Measurements from ENCODE around the gene NR5A1. TPM values are rescaled to one million over a fixed set of nuclear protein-coding genes. Genes with fewer than 3 reads are reported as not detected.

NR5A1 gene
- polyA plus RNA-seq, 2 donors = 0.02 TPM; not detected in 1

DNA sequence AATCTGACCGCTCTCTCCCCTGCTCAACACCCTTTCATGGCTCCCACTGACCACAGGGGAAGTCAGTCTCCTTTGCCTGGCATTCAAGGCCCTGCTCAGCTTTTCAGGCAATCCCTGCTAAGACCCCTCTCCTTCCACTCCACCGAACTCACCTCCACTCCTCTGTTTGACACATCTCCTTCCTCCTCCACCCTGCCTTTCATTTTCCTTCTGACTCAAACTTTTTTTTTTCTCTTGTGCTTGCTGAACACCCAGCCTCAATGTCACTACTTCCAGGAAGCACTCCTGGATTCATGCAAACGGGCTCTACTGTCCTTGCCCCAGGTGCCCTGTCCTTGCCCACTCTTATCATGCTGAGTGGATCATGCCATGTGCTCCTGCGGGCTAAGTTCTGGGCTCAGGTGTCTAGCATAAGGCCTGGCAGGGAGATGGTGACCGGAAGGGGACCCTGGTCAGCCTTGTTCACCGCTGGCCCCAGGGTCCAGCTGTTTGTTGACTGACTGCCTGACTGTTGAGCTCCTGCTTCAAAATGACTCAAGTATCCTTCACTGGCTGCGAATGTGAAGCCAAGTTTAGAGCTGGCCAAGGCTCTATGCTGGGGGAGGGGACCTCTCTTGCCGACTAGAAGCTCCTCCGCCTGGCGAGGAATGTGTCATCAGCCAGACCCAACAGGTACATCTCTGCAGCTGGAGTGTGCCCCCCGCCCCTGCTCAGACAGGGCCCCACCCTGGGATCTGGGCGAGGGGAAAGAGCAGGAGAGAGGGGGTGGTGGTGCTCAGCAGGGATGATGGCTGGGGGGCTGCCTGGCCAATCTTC, 6.2 kb downstream of the NR5A1 start:
- no peak overlapping the region for H3K4me3 ChIP-seq (ENCODE audit: low read depth in 1 of 2, low read length in 2 of 2)
- H3K27me3 ChIP-seq (ENCODE audit: control insufficient read depth in 1 of 2, insufficient read depth in 2 of 2, low read length in 2 of 2) = peaks cover 0 to 26% of the 10 kb centered on the region in 2 donors
- WGBS, 2 donors = 57 to 61% methylated on average over 12 of the region's 12 CpGs
- no peaks in the 10 kb centered on the region for H3K36me3 ChIP-seq (ENCODE audit: control insufficient read depth in 2 of 2, insufficient read depth in 2 of 2, low read length in 1 of 2)
- no peak overlapping the region for H3K27ac ChIP-seq (ENCODE audit: low read depth in 2 of 2, low read length in 1 of 2)
- H3K4me1 ChIP-seq (ENCODE audit: control insufficient read depth in 2 of 2, insufficient read depth in 2 of 2, low read length in 1 of 2) = peaks cover 9 to 12% of the 10 kb centered on the region in 2 donors
- H3K9me3 ChIP-seq (ENCODE audit: control insufficient read depth in 2 of 2, insufficient read depth in 1 of 2, low read depth in 1 of 2, low read length in 1 of 2) = peaks cover 0 to 5% of the 10 kb centered on the region in 2 donors

- H3K4me1 ChIP-seq (ENCODE audit: control insufficient read depth in 2 of 2, insufficient read depth in 2 of 2, low read length in 1 of 2) = peaks cover 9% of the 10 kb centered on the region in 2 donors
- 88% methylated on average over 38 to 40 of the region's 40 CpGs for WGBS, 2 donors
- peaks cover 0 to 19% of the 10 kb centered on the region in 2 donors for H3K27me3 ChIP-seq (ENCODE audit: control insufficient read depth in 1 of 2, insufficient read depth in 2 of 2, low read length in 2 of 2)
- no peak overlapping the region for H3K4me3 ChIP-seq (ENCODE audit: low read depth in 1 of 2, low read length in 2 of 2)
- no peak overlapping the region for H3K27ac ChIP-seq (ENCODE audit: low read depth in 2 of 2, low read length in 1 of 2)
- H3K9me3 ChIP-seq (ENCODE audit: control insufficient read depth in 2 of 2, insufficient read depth in 1 of 2, low read depth in 1 of 2, low read length in 1 of 2) = peaks cover 0 to 5% of the 10 kb centered on the region in 2 donors
- no peaks in the 10 kb centered on the region for H3K36me3 ChIP-seq (ENCODE audit: control insufficient read depth in 2 of 2, insufficient read depth in 2 of 2, low read length in 1 of 2)
Observed at GRCh38 chr9:124500028-124500795, 7.0 kb downstream of the NR5A1 start.

GRCh38 chr9:124499216-124499615, 8.0 kb downstream of the NR5A1 start:
- Histone ChIP-seq H3K4me3 (ENCODE audit: low read depth in 1 of 2, low read length in 2 of 2) (no peak overlapping the region), H3K4me1 (ENCODE audit: control insufficient read depth in 2 of 2, insufficient read depth in 2 of 2, low read length in 1 of 2) (peaks cover 5 to 7% of the 10 kb centered on the region in 2 donors), H3K36me3 (ENCODE audit: control insufficient read depth in 2 of 2, insufficient read depth in 2 of 2, low read length in 1 of 2) (no peaks in the 10 kb centered on the region), H3K9me3 (ENCODE audit: control insufficient read depth in 2 of 2, insufficient read depth in 1 of 2, low read depth in 1 of 2, low read length in 1 of 2) (peaks cover 0 to 5% of the 10 kb centered on the region in 2 donors), H3K27ac (ENCODE audit: low read depth in 2 of 2, low read length in 1 of 2) (no peak overlapping the region), H3K27me3 (ENCODE audit: control insufficient read depth in 1 of 2, insufficient read depth in 2 of 2, low read length in 2 of 2) (peaks cover 0 to 12% of the 10 kb centered on the region in 2 donors)
- WGBS, 2 donors = 73 to 78% methylated on average over 3 of the region's 3 CpGs

- H3K4me3 ChIP-seq (ENCODE audit: low read depth in 1 of 2, low read length in 2 of 2) = no peak overlapping the region
- 70 to 71% methylated on average over 15 of the region's 15 CpGs for WGBS, 2 donors
- peaks cover 0 to 5% of the 10 kb centered on the region in 2 donors for H3K4me1 ChIP-seq (ENCODE audit: control insufficient read depth in 2 of 2, insufficient read depth in 2 of 2, low read length in 1 of 2)
- peaks cover 0 to 5% of the 10 kb centered on the region in 2 donors for H3K9me3 ChIP-seq (ENCODE audit: control insufficient read depth in 2 of 2, insufficient read depth in 1 of 2, low read depth in 1 of 2, low read length in 1 of 2)
- no peaks in the 10 kb centered on the region for H3K36me3 ChIP-seq (ENCODE audit: control insufficient read depth in 2 of 2, insufficient read depth in 2 of 2, low read length in 1 of 2)
- no peak overlapping the region for H3K27ac ChIP-seq (ENCODE audit: low read depth in 2 of 2, low read length in 1 of 2)
- H3K27me3 ChIP-seq (ENCODE audit: control insufficient read depth in 1 of 2, insufficient read depth in 2 of 2, low read length in 2 of 2) = peaks cover 0 to 9% of the 10 kb centered on the region in 2 donors
Observed at GRCh38 chr9:124498499-124499146, 8.6 kb downstream of the NR5A1 start.

DNA sequence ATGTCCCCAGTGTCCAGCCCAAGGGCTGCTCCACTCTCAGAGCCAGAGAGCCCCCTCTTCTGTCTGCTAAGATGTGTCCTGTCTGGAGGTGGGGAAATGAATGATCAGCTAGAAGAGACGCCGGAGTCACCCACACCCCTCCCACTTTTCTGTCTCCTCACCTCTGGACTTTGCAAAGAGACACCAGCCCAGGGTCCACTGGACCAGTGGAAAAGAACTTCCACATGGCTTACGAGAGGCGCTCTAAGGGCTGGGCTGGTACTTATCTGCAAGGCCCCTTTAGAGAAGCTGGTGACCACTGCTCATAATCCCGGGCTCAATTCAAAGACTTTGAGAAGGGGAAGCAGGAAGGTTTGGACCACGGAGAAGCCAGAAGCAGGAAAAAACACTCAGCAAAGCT, 9.2 kb downstream of the NR5A1 start:
- Histone ChIP-seq H3K4me3 (ENCODE audit: low read depth in 1 of 2, low read length in 2 of 2) (no peak overlapping the region), H3K36me3 (ENCODE audit: control insufficient read depth in 2 of 2, insufficient read depth in 2 of 2, low read length in 1 of 2) (no peaks in the 10 kb centered on the region), H3K27ac (ENCODE audit: low read depth in 2 of 2, low read length in 1 of 2) (no peak overlapping the region), H3K9me3 (ENCODE audit: control insufficient read depth in 2 of 2, insufficient read depth in 1 of 2, low read depth in 1 of 2, low read length in 1 of 2) (peaks cover 0 to 1% of the 10 kb centered on the region in 2 donors), H3K27me3 (ENCODE audit: control insufficient read depth in 1 of 2, insufficient read depth in 2 of 2, low read length in 2 of 2) (peaks cover 0 to 4% of the 10 kb centered on the region in 2 donors), H3K4me1 (ENCODE audit: control insufficient read depth in 2 of 2, insufficient read depth in 2 of 2, low read length in 1 of 2) (no peaks in the 10 kb centered on the region)
- WGBS, 2 donors = 71 to 73% methylated on average over 6 of the region's 6 CpGs

- H3K27ac ChIP-seq (ENCODE audit: low read depth in 2 of 2, low read length in 1 of 2) = no peak overlapping the region
- H3K27me3 ChIP-seq (ENCODE audit: control insufficient read depth in 1 of 2, insufficient read depth in 2 of 2, low read length in 2 of 2) = no peaks in the 10 kb centered on the region
- 84 to 86% methylated on average over 8 of the region's 8 CpGs for WGBS, 2 donors
- H3K36me3 ChIP-seq (ENCODE audit: control insufficient read depth in 2 of 2, insufficient read depth in 2 of 2, low read length in 1 of 2) = no peaks in the 10 kb centered on the region
- H3K4me1 ChIP-seq (ENCODE audit: control insufficient read depth in 2 of 2, insufficient read depth in 2 of 2, low read length in 1 of 2) = no peaks in the 10 kb centered on the region
- H3K9me3 ChIP-seq (ENCODE audit: control insufficient read depth in 2 of 2, insufficient read depth in 1 of 2, low read depth in 1 of 2, low read length in 1 of 2) = no peaks in the 10 kb centered on the region
- H3K4me3 ChIP-seq (ENCODE audit: low read depth in 1 of 2, low read length in 2 of 2) = no peak overlapping the region
Observed at GRCh38 chr9:124497441-124497840, 9.8 kb downstream of the NR5A1 start.

DNA sequence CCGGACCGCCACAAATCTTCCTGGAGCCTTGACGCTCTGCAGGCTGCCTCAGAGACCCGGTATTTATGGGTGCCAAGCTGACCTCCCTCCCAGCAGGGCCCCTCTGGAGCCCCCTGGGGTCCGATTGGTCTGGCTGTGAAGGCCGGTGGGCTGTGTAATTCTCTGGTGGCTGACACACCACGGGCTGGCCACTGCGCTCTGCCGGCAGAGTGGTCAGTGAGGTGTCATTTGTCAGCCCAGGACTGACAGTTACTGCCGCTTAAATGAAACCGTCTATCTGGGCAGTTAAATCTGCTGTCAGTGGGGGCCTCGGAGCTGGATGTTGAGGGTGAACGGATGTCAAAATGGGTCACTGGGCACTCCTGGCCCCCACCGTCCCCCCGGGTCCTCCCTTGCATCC, 10.7 kb downstream of the NR5A1 start:
- no peaks in the 10 kb centered on the region for H3K4me1 ChIP-seq (ENCODE audit: control insufficient read depth in 2 of 2, insufficient read depth in 2 of 2, low read length in 1 of 2)
- no peaks in the 10 kb centered on the region for H3K27me3 ChIP-seq (ENCODE audit: control insufficient read depth in 1 of 2, insufficient read depth in 2 of 2, low read length in 2 of 2)
- H3K36me3 ChIP-seq (ENCODE audit: control insufficient read depth in 2 of 2, insufficient read depth in 2 of 2, low read length in 1 of 2) = no peaks in the 10 kb centered on the region
- no peak overlapping the region for H3K4me3 ChIP-seq (ENCODE audit: low read depth in 1 of 2, low read length in 2 of 2)
- 65 to 69% methylated on average over 15 of the region's 15 CpGs for WGBS, 2 donors
- H3K27ac ChIP-seq (ENCODE audit: low read depth in 2 of 2, low read length in 1 of 2) = no peak overlapping the region
- H3K9me3 ChIP-seq (ENCODE audit: control insufficient read depth in 2 of 2, insufficient read depth in 1 of 2, low read depth in 1 of 2, low read length in 1 of 2) = peaks cover 0 to 2% of the 10 kb centered on the region in 2 donors

DNA sequence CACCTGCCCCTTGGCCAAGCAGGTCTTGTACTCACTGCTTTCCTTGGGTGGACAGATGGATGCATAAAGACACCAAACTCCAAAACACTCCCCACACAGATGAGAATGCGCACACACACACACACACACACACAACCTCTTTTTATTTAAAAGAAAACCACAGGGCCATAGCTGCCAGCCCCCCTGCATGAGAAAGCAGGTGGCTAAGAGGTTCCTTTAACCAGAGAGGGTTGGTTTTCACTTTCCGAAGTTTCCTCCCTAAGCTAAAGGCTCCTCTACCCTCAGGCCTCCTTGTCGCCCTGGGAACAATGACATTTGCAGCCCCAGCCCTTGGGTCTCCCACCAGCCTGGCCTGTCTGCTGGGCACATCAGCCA, 11.1 kb downstream of the NR5A1 start:
- no peaks in the 10 kb centered on the region for H3K36me3 ChIP-seq (ENCODE audit: control insufficient read depth in 2 of 2, insufficient read depth in 2 of 2, low read length in 1 of 2)
- no peaks in the 10 kb centered on the region for H3K27me3 ChIP-seq (ENCODE audit: control insufficient read depth in 1 of 2, insufficient read depth in 2 of 2, low read length in 2 of 2)
- H3K4me3 ChIP-seq (ENCODE audit: low read depth in 1 of 2, low read length in 2 of 2) = no peak overlapping the region
- no peaks in the 10 kb centered on the region for H3K4me1 ChIP-seq (ENCODE audit: control insufficient read depth in 2 of 2, insufficient read depth in 2 of 2, low read length in 1 of 2)
- H3K9me3 ChIP-seq (ENCODE audit: control insufficient read depth in 2 of 2, insufficient read depth in 1 of 2, low read depth in 1 of 2, low read length in 1 of 2) = peaks cover 0 to 3% of the 10 kb centered on the region in 2 donors
- 78 to 86% methylated on average over 3 of the region's 3 CpGs for WGBS, 2 donors
- no peak overlapping the region for H3K27ac ChIP-seq (ENCODE audit: low read depth in 2 of 2, low read length in 1 of 2)
